ENCODE results near the gene NOXRED1.
"Not testable (repeated sequence)": the region's sequence is repeated elsewhere in the genome, so short reads cannot be mapped to it uniquely, and the experiment has no call there.

The NOXRED1 gene

GRCh38 chr14:77426396-77426795 is 3.1 kb upstream of the NOXRED1 start:
- peaks cover 95% of the 10 kb centered on the region for H3K36me3 Mint-ChIP-seq (ENCODE audit: low read depth)
- H3K4me1 Mint-ChIP-seq (ENCODE audit: low read depth), result no peaks in the 10 kb centered on the region
- no peak overlapping the region for H3K27ac Mint-ChIP-seq
- no peak overlapping the region for H3K4me3 Mint-ChIP-seq
- H3K9me3 Mint-ChIP-seq, result peaks cover 6% of the 10 kb centered on the region
- H3K27me3 Mint-ChIP-seq, result no peaks in the 10 kb centered on the region
- no peak for DNase-seq

GRCh38 chr14:77424862-77425261 is 1.5 kb upstream of the NOXRED1 start:
- Mint-ChIP-seq H3K36me3 (ENCODE audit: low read depth) (peaks cover 97% of the 10 kb centered on the region), H3K4me1 (ENCODE audit: low read depth) (no peaks in the 10 kb centered on the region), H3K9me3 (peaks cover 13% of the 10 kb centered on the region), H3K27ac (no peak overlapping the region), H3K4me3 (no peak overlapping the region), H3K27me3 (no peaks in the 10 kb centered on the region)
- DNase-seq, result no peak

- Mint-ChIP-seq H3K27me3 (no peaks in the 10 kb centered on the region), H3K9me3 (peaks cover 28% of the 10 kb centered on the region), H3K4me1 (ENCODE audit: low read depth) (no peaks in the 10 kb centered on the region), H3K27ac (no peak overlapping the region), H3K36me3 (ENCODE audit: low read depth) (peaks cover 67% of the 10 kb centered on the region), H3K4me3 (no peak overlapping the region)
- DNase-seq, result no peak
Measured at GRCh38 chr14:77421201-77421600, 2.1 kb downstream of the NOXRED1 start.

- H3K9me3 Mint-ChIP-seq, result peaks cover 24% of the 10 kb centered on the region
- H3K27me3 Mint-ChIP-seq, result no peaks in the 10 kb centered on the region
- peaks cover 23% of the 10 kb centered on the region for H3K36me3 Mint-ChIP-seq (ENCODE audit: low read depth)
- H3K4me3 Mint-ChIP-seq, result no peak overlapping the region
- no peaks in the 10 kb centered on the region for H3K4me1 Mint-ChIP-seq (ENCODE audit: low read depth)
- DNase-seq, result no peak
- no peak overlapping the region for H3K27ac Mint-ChIP-seq
Measured at GRCh38 chr14:77416836-77417235, 6.5 kb downstream of the NOXRED1 start.

GRCh38 chr14:77416098-77416497 is 7.2 kb downstream of the NOXRED1 start:
- Mint-ChIP-seq H3K36me3 (ENCODE audit: low read depth) (peaks cover 15% of the 10 kb centered on the region), H3K9me3 (peaks cover 18% of the 10 kb centered on the region)
- not testable (repeated sequence) for H3K27me3 Mint-ChIP-seq; DNase-seq; H3K4me1 Mint-ChIP-seq (ENCODE audit: low read depth); H3K27ac Mint-ChIP-seq; H3K4me3 Mint-ChIP-seq

GRCh38 chr14:77415403-77416030 is 7.8 kb downstream of the NOXRED1 start:
- not testable (repeated sequence) for DNase-seq; H3K4me1 Mint-ChIP-seq (ENCODE audit: low read depth); H3K27ac Mint-ChIP-seq; H3K27me3 Mint-ChIP-seq; H3K4me3 Mint-ChIP-seq
- H3K36me3 Mint-ChIP-seq (ENCODE audit: low read depth), result peaks cover 11% of the 10 kb centered on the region
- H3K9me3 Mint-ChIP-seq, result peaks cover 18% of the 10 kb centered on the region

- Mint-ChIP-seq H3K27me3 (no peaks in the 10 kb centered on the region), H3K9me3 (no peaks in the 10 kb centered on the region), H3K4me1 (ENCODE audit: low read depth) (peaks cover 13% of the 10 kb centered on the region), H3K4me3 (no peak overlapping the region), H3K27ac (no peak overlapping the region), H3K36me3 (ENCODE audit: low read depth) (no peaks in the 10 kb centered on the region)
- DNase-seq, result no peak
Measured at GRCh38 chr14:77409131-77409533, 14.2 kb downstream of the NOXRED1 start.

- H3K27me3 Mint-ChIP-seq, result no peaks in the 10 kb centered on the region
- no peak overlapping the region for H3K27ac Mint-ChIP-seq
- no peak for DNase-seq
- peaks cover 13% of the 10 kb centered on the region for H3K4me1 Mint-ChIP-seq (ENCODE audit: low read depth)
- H3K36me3 Mint-ChIP-seq (ENCODE audit: low read depth), result no peaks in the 10 kb centered on the region
- H3K9me3 Mint-ChIP-seq, result no peaks in the 10 kb centered on the region
- H3K4me3 Mint-ChIP-seq, result no peak overlapping the region
Measured at GRCh38 chr14:77407158-77407557, 16.2 kb downstream of the NOXRED1 start.

- H3K36me3 Mint-ChIP-seq (ENCODE audit: low read depth), result no peaks in the 10 kb centered on the region
- DNase-seq, result no peak
- no peaks in the 10 kb centered on the region for H3K27me3 Mint-ChIP-seq
- peaks cover 13% of the 10 kb centered on the region for H3K4me1 Mint-ChIP-seq (ENCODE audit: low read depth)
- no peaks in the 10 kb centered on the region for H3K9me3 Mint-ChIP-seq
- no peak overlapping the region for H3K4me3 Mint-ChIP-seq
- H3K27ac Mint-ChIP-seq, result no peak overlapping the region
Measured at GRCh38 chr14:77406718-77407117, 16.6 kb downstream of the NOXRED1 start.

GRCh38 chr14:77406086-77406485 is 17.2 kb downstream of the NOXRED1 start:
- no peak for DNase-seq
- Mint-ChIP-seq H3K27me3 (no peaks in the 10 kb centered on the region), H3K4me3 (no peak overlapping the region), H3K9me3 (no peaks in the 10 kb centered on the region), H3K36me3 (ENCODE audit: low read depth) (no peaks in the 10 kb centered on the region), H3K27ac (no peak overlapping the region), H3K4me1 (ENCODE audit: low read depth) (peaks cover 13% of the 10 kb centered on the region)

- no peaks in the 10 kb centered on the region for H3K27me3 Mint-ChIP-seq
- H3K36me3 Mint-ChIP-seq (ENCODE audit: low read depth), result no peaks in the 10 kb centered on the region
- peaks cover 13% of the 10 kb centered on the region for H3K4me1 Mint-ChIP-seq (ENCODE audit: low read depth)
- no peak for DNase-seq
- H3K9me3 Mint-ChIP-seq, result no peaks in the 10 kb centered on the region
- H3K27ac Mint-ChIP-seq, result no peak overlapping the region
- no peak overlapping the region for H3K4me3 Mint-ChIP-seq
Measured at GRCh38 chr14:77403768-77404167, 19.6 kb downstream of the NOXRED1 start.

GRCh38 chr14:77400216-77400615 is 23.1 kb downstream of the NOXRED1 start:
- H3K4me3 Mint-ChIP-seq, result no peak overlapping the region
- no peak overlapping the region for H3K27ac Mint-ChIP-seq
- no peaks in the 10 kb centered on the region for H3K9me3 Mint-ChIP-seq
- no peaks in the 10 kb centered on the region for H3K27me3 Mint-ChIP-seq
- H3K36me3 Mint-ChIP-seq (ENCODE audit: low read depth), result no peaks in the 10 kb centered on the region
- no peak for DNase-seq
- H3K4me1 Mint-ChIP-seq (ENCODE audit: low read depth), result no peaks in the 10 kb centered on the region

- H3K4me3 Mint-ChIP-seq, result no peak overlapping the region
- no peaks in the 10 kb centered on the region for H3K36me3 Mint-ChIP-seq (ENCODE audit: low read depth)
- no peaks in the 10 kb centered on the region for H3K4me1 Mint-ChIP-seq (ENCODE audit: low read depth)
- no peak for DNase-seq
- H3K27me3 Mint-ChIP-seq, result no peaks in the 10 kb centered on the region
- H3K9me3 Mint-ChIP-seq, result no peaks in the 10 kb centered on the region
- H3K27ac Mint-ChIP-seq, result no peak overlapping the region
Measured at GRCh38 chr14:77390188-77390587, 33.1 kb downstream of the NOXRED1 start.

GRCh38 chr14:77378701-77379100 is 44.6 kb downstream of the NOXRED1 start:
- H3K27ac Mint-ChIP-seq, result no peak overlapping the region
- DNase-seq, result no peak
- peaks cover 25% of the 10 kb centered on the region for H3K4me1 Mint-ChIP-seq (ENCODE audit: low read depth)
- peaks cover 24% of the 10 kb centered on the region for H3K36me3 Mint-ChIP-seq (ENCODE audit: low read depth)
- H3K4me3 Mint-ChIP-seq, result no peak overlapping the region
- H3K27me3 Mint-ChIP-seq, result no peaks in the 10 kb centered on the region
- no peaks in the 10 kb centered on the region for H3K9me3 Mint-ChIP-seq

GRCh38 chr14:77377502-77377844 is 45.9 kb downstream of the NOXRED1 start:
- peaks cover 32% of the 10 kb centered on the region for H3K36me3 Mint-ChIP-seq (ENCODE audit: low read depth)
- H3K4me1 Mint-ChIP-seq (ENCODE audit: low read depth), result peaks cover 36% of the 10 kb centered on the region
- no peaks in the 10 kb centered on the region for H3K27me3 Mint-ChIP-seq
- no peak overlapping the region for H3K4me3 Mint-ChIP-seq
- no peak for DNase-seq
- H3K9me3 Mint-ChIP-seq, result no peaks in the 10 kb centered on the region
- no peak overlapping the region for H3K27ac Mint-ChIP-seq

All from activated T-cell treated with anti-CD3 and anti-CD28 coated beads, Interleukin-2, amount 50 U/mL, for 24 hours (primary cell).